ENCODE results near the gene HSPB1. TPM values are rescaled to one million over a fixed set of nuclear protein-coding genes. Genes with fewer than 3 reads are reported as not detected.

The HSPB1 gene
- total RNA-seq, 2 experiments from 2014 or later = 37.2 to 40.4 TPM

GRCh38 chr7:76353744-76354143 is 51.3 kb downstream of the HSPB1 start:
- no peak overlapping the region for H3K27ac Mint-ChIP-seq
- H3K36me3 Mint-ChIP-seq (ENCODE audit: low read depth) = peaks cover 65% of the 10 kb centered on the region
- no peaks in the 10 kb centered on the region for H3K27me3 Mint-ChIP-seq (ENCODE audit: low read depth)
- peaks cover 5% of the 10 kb centered on the region for H3K9me3 Mint-ChIP-seq (ENCODE audit: insufficient read depth)
- ChIA-PET CTCF (interaction anchor here (0.8 kb wide), 1 partner anchor 36 kb away, joined by 3 read pairs; no protein-coding TSS in a partner anchor), POLR2A (interaction anchor here (0.8 to 4.2 kb wide), 2 partner anchors 12 to 35 kb away, joined by 3 to 18 read pairs; no protein-coding TSS in a partner anchor)
- H3K4me3 Mint-ChIP-seq = no peak overlapping the region
- no peak for DNase-seq
- no peak for ATAC-seq
- H3K4me1 Mint-ChIP-seq (ENCODE audit: low read depth) = peaks cover 49% of the 10 kb centered on the region

Other genes starting within 250 kb of the HSPB1 start
- not detected for gene SRRM3, start 100.8 kb upstream of the HSPB1 start, total RNA-seq
- gene YWHAG, start 56.3 kb downstream of the HSPB1 start, total RNA-seq = 10 to 100 TPM; 77.9 to 79.3 TPM
- gene SSC4D, start 107.0 kb downstream of the HSPB1 start, total RNA-seq = under 1 TPM in 1 of 2 experiments, not detected in 1; 0.47 TPM
- 1 to 10 TPM; 4.0 to 5.9 TPM for gene ZP3, start 122.3 kb downstream of the HSPB1 start, total RNA-seq
- gene DTX2, start 159.0 kb downstream of the HSPB1 start, total RNA-seq = 10 to 100 TPM; 28.0 to 30.6 TPM
- gene UPK3B, start 207.9 kb downstream of the HSPB1 start, total RNA-seq = under 1 TPM; 0.68 to 0.92 TPM
- gene SPDYE16, start 240.6 kb downstream of the HSPB1 start, total RNA-seq = under 1 TPM; 0.16 to 0.18 TPM

Measured in activated CD8-positive, alpha-beta T cell treated with anti-CD3 and anti-CD28 coated beads, Interleukin-2, amount 10 ng/mL, durations not matched to agents 7 days and 5 days (primary cell).